ENCODE data around the gene JADE2. TPM values are rescaled to one million over a fixed set of nuclear protein-coding genes. Genes with fewer than 3 reads are reported as not detected.
A peak's percentile ranks its signal among the peaks of the same experiment; 100 is the strongest.

JADE2 gene
- total RNA-seq, 1 experiment from 2014 or later, result 39.9 TPM

DNA sequence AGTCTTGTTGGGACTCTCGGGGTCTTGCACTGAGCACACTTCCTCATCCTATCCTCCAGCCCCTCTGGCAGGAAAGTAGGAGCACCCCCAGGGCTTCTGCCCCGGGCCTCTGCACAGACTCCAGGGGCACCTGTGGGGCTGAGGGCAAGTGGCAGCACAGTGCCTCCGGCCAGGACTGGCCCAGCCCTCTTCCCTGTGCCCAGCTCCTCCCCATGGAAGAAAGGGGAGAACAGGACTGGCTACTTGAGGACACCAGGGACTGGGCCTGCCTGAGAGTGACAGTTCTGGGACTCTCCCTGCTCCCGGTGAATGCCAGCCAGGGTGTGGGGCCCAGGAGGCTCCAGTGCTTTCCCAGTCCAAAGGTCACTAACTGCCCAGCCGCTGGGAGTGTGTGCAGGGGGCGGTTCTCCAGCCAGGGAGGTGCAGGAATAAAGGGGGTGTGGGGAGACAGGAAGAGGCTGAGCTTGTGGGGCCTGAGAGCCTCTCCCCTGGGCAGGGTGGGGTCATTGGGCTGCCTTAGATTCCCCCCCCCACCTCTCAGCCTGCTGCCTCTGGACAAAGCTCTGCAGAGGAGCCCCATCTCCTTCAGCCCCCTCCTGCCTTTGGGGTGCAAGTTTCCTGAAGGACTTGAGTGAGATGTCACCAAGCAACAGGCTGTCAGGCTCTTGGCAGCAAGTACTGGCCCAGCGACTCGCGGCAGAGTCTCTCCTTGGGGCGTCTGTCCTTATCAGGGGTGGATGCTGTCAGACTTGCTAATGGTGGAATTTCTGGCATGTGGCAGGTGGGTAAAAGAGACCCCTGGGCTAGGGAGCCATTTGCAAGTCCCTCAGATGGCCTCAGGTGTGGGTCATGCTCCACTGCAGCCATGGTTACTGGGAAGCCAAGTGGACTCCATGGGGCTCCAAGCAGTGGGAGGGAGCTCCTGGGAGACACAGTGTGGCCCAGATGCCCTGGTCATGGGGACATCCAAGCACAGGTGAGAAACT lies 19.1 kb upstream of the JADE2 start:
- Histone ChIP-seq H2AFZ (ENCODE audit: low read depth, low read length, poor library complexity, severe bottlenecking) (no peak overlapping the region), H3K9me3 (ENCODE audit: control insufficient read depth in 1 of 2, insufficient read depth in 1 of 2, low read depth in 1 of 2, low read length in 2 of 2) (no peaks in the 10 kb centered on the region), H3K4me1 (ENCODE audit: control insufficient read depth in 1 of 2, insufficient read depth in 2 of 2, low read length in 2 of 2) (peaks cover 79 to 99% of the 10 kb centered on the region in 2 experiments), H3K9ac (ENCODE audit: low read length) (peak overlapping the region; percentile 54), H3K36me3 (ENCODE audit: control insufficient read depth in 1 of 2, insufficient read depth in 2 of 2, low read length in 2 of 2) (no peaks in the 10 kb centered on the region), H3K4me3 (replicated peaks in 1 of 2; ENCODE audit: low read depth in 1 of 2, low read length in 2 of 2) (peak overlapping the region; percentile 32 to 46), H3K27ac (ENCODE audit: low read depth, low read length) (peak overlapping the region; percentile 66), H3K4me2 (ENCODE audit: low read length) (peak overlapping the region; percentile 78), H3K79me2 (ENCODE audit: insufficient read depth, low read length) (no peaks in the 10 kb centered on the region), H3K27me3 (ENCODE audit: insufficient read depth, low read length) (no peaks in the 10 kb centered on the region), H4K20me1 (ENCODE audit: insufficient read depth) (no peaks in the 10 kb centered on the region), H3K9me2 (ENCODE audit: insufficient read depth) (no peaks in the 10 kb centered on the region)
- no peak for TF ChIP-seq EGR1 (IDR thresholded peaks at IDR 0.05; ENCODE audit: low read depth)
- no peak for TF ChIP-seq ZNF274 (IDR thresholded peaks at IDR 0.05; ENCODE audit: low read depth, low read length)
- no peak for TF ChIP-seq RAD21 (IDR thresholded peaks at IDR 0.05; ENCODE audit: low read depth)
- no peak for TF ChIP-seq REST (IDR thresholded peaks at IDR 0.05; ENCODE audit: low read depth)
- peak; percentile 29 for TF ChIP-seq POLR2A (IDR thresholded peaks at IDR 0.05; ENCODE audit: borderline replicate concordance, extremely low read depth, insufficient read depth, insufficient read length)
- no peak for TF ChIP-seq ELF1 (IDR thresholded peaks at IDR 0.05; ENCODE audit: borderline replicate concordance, low read depth)
- TF ChIP-seq POLR2AphosphoS5 (IDR thresholded peaks at IDR 0.05; ENCODE audit: low read depth, low read length), result peak; percentile 87
- no peak for TF ChIP-seq CEBPB (IDR thresholded peaks at IDR 0.05; ENCODE audit: low read depth)
- no peak for TF ChIP-seq SP1 (IDR thresholded peaks at IDR 0.05; ENCODE audit: low read depth)
- no TSS peak for BruUV-seq (replicated peaks)
- ChIA-PET POLR2A (interaction anchor here (0.6 to 1.5 kb wide), 4 partner anchors 19 to 71 kb away, joined by 3 to 10 read pairs (median 3); partner anchors contain the start of gene JADE2), RAD21 (ENCODE audit: low non-redundant PET in 1 of 2, low total read pairs in 2 of 2, uncharacterized antibody in 2 of 2, unreplicated experiment in 2 of 2) (interaction anchor here (0.6 to 1.7 kb wide), 6 partner anchors 21 to 81 kb away, joined by 3 to 6 read pairs (median 4); no protein-coding TSS in a partner anchor), CTCF (interaction anchor here (1.3 kb wide), 1 partner anchor 80 kb away, joined by 3 read pairs; no protein-coding TSS in a partner anchor)
- DNase-seq (ENCODE audit: low read depth, low spot score) (peak; percentile 66), ATAC-seq (peak; percentile 80)
- intact Hi-C loops (cut with micrococcal nuclease), result loop anchor here (5.0 kb wide), 1 partner anchor 39 kb away; no protein-coding TSS in a partner anchor
